Neural cell (in vitro differentiated cells): ENCODE measurements around the gene SCP2. TPM values are rescaled to one million over a fixed set of nuclear protein-coding genes. Genes with fewer than 3 reads are reported as not detected.

Experiments used
- H2AFZ ChIP-seq: fragments of 200-600, 300-800 bp; sonication (generic), shearing (Covaris generic); 2 replicates; pipeline ENCODE4 v1.6.0; 2014; ENCODE audit warnings: low read depth, mild to moderate bottlenecking, antibody characterized with exemption, low read length, moderate library complexity
- H3F3A ChIP-seq: fragments of 200-600 bp; shearing (Covaris generic); 2 replicates; pipeline ENCODE4 v1.6.1; 2016; ENCODE audit warnings: mild to moderate bottlenecking, moderate library complexity, mixed read lengths, antibody characterized with exemption, low read length; ENCODE audit not compliant: insufficient read depth, poor library complexity, severe bottlenecking
- H3K27ac ChIP-seq: fragments of 200-600, 300-800 bp; sonication (generic), shearing (Covaris generic); 2 replicates; pipeline ENCODE4 v1.5.1; 2014; ENCODE audit warnings: mild to moderate bottlenecking, low read length, moderate library complexity
- H3K27me3 ChIP-seq: fragments of 300-800, 200-600 bp; sonication (generic), shearing (Covaris generic); 2 replicates; pipeline ENCODE4 v1.6.0; 2014; ENCODE audit warnings: mild to moderate bottlenecking, low read depth, low read length, moderate library complexity; ENCODE audit not compliant: insufficient read depth
- H3K36me3 ChIP-seq: fragments of 300-800, 200-600 bp; sonication (generic), shearing (Covaris generic); 2 replicates; pipeline ENCODE4 v1.5.1; 2014; ENCODE audit warnings: mild to moderate bottlenecking, antibody characterized with exemption, low read length, moderate library complexity; ENCODE audit not compliant: insufficient read depth
- H3K4me2 ChIP-seq: fragments of 300-800, 200-600 bp; sonication (generic), shearing (Covaris generic); 2 replicates; pipeline ENCODE4 v1.6.0; 2014; ENCODE audit warnings: mild to moderate bottlenecking, low read length
- H3K4me3 ChIP-seq: fragments of 300-800, 200-600 bp; sonication (generic), shearing (Covaris generic); 2 replicates; pipeline ENCODE4 v1.5.1; 2014; ENCODE audit warnings: mild to moderate bottlenecking, low read length, moderate library complexity
- H3K79me2 ChIP-seq: fragments of 200-600 bp; shearing (Covaris generic); replicated peaks from 2 replicates; pipeline ENCODE4 v1.6.0; 2014; ENCODE audit warnings: mild to moderate bottlenecking, low read length, moderate library complexity; ENCODE audit not compliant: insufficient read depth
- H3K9ac ChIP-seq: fragments of 300-800, 200-600 bp; sonication (generic), shearing (Covaris generic); 2 replicates; pipeline ENCODE4 v1.6.1; 2016; ENCODE audit warnings: mild to moderate bottlenecking, low read length, mixed read lengths
- H3K9me2 ChIP-seq: fragments of 200-600 bp; shearing (Covaris generic); 2 replicates; pipeline ENCODE4 v1.6.1; 2016; ENCODE audit warnings: mild to moderate bottlenecking, low read length, mixed read lengths; ENCODE audit not compliant: insufficient read depth
- H3K9me3 ChIP-seq: fragments of 200-600, 300-800 bp; sonication (generic), shearing (Covaris generic); 2 replicates; pipeline ENCODE4 v1.6.1; 2016; ENCODE audit warnings: mild to moderate bottlenecking, mixed run types, low read length, moderate library complexity, mixed read lengths
- H4K20me1 ChIP-seq: fragments of 200-600 bp; shearing (Covaris generic); 2 replicates; pipeline ENCODE4 v1.6.1; 2016; ENCODE audit warnings: mild to moderate bottlenecking, mixed run types; ENCODE audit not compliant: insufficient read depth
- CTCF ChIP-seq: fragments of 450-650 bp; IDR thresholded peaks from 2 replicates; pipeline ENCODE4 v1.5.1; 2014; ENCODE audit warnings: antibody characterized with exemption, mild to moderate bottlenecking, moderate library complexity; ENCODE audit not compliant: poor library complexity, severe bottlenecking
- EP300 ChIP-seq: fragments of 450-650 bp; conservative IDR thresholded peaks from 2 replicates; pipeline ENCODE4 v1.6.1; 2014; ENCODE audit warnings: antibody characterized with exemption, mild to moderate bottlenecking, moderate library complexity; ENCODE audit not compliant: poor library complexity, severe bottlenecking
- EZH2 ChIP-seq: fragments of 200-600, 300-800 bp; shearing (Covaris generic), sonication (generic); IDR thresholded peaks from 2 replicates; pipeline ENCODE4 v1.6.1; 2014; ENCODE audit warnings: antibody characterized with exemption, low read length, borderline replicate concordance, mild to moderate bottlenecking; ENCODE audit not compliant: insufficient read depth, poor library complexity, severe bottlenecking
- MXI1 ChIP-seq: fragments of 450-650 bp; conservative IDR thresholded peaks from 2 replicates; pipeline ENCODE4 v1.6.1; 2014; ENCODE audit warnings: antibody characterized with exemption, mild to moderate bottlenecking; ENCODE audit not compliant: poor library complexity, severe bottlenecking
- POLR2AphosphoS5 ChIP-seq: IDR thresholded peaks from 2 replicates; pipeline ENCODE4 v1.6.1; 2012
- RAD21 ChIP-seq: fragments of 450-650 bp; conservative IDR thresholded peaks from 2 replicates; pipeline ENCODE4 v1.6.1; 2014; ENCODE audit warnings: antibody characterized with exemption, mild to moderate bottlenecking, moderate library complexity
- REST ChIP-seq: IDR thresholded peaks from 2 replicates; pipeline ENCODE4 v1.6.1; 2012; ENCODE audit warnings: borderline replicate concordance
- SMC3 ChIP-seq: fragments of 450-650 bp; conservative IDR thresholded peaks from 2 replicates; pipeline ENCODE4 v1.6.1; 2014; ENCODE audit warnings: antibody characterized with exemption, mild to moderate bottlenecking, moderate library complexity; ENCODE audit not compliant: poor library complexity
- TAF1 ChIP-seq: IDR thresholded peaks from 2 replicates; pipeline ENCODE4 v1.6.1; 2012; ENCODE audit warnings: low read depth
- polyA plus RNA-seq: library from polyadenylated mRNA; depleted of rRNA; stranded (reverse); fragments of >200 nt; gene quantifications from 2 replicates; pipeline ENCODE4 v1.2.3, GENCODE V29; 2014

The SCP2 gene
- polyA plus RNA-seq, 1 donor from 2014 or later: 182 TPM

- Histone ChIP-seq H4K20me1 (no peaks in the 10 kb centered on the region), H3K9me3 (no peaks in the 10 kb centered on the region), H3K36me3 (no peaks in the 10 kb centered on the region), H3K79me2 (no peaks in the 10 kb centered on the region), H3K9ac (no peak overlapping the region), H3K4me3 (no peak overlapping the region), H3F3A (no peaks in the 10 kb centered on the region), H3K27me3 (no peaks in the 10 kb centered on the region), H3K9me2 (no peaks in the 10 kb centered on the region), H2AFZ (no peak overlapping the region), H3K27ac (no peak overlapping the region), H3K4me2 (no peak overlapping the region)
- TF ChIP-seq SMC3 (no peak), MXI1 (no peak), POLR2AphosphoS5 (no peak), REST (no peak), EP300 (no peak), CTCF (no peak), EZH2 (no peak), TAF1 (no peak), RAD21 (no peak)
Observed at GRCh38 chr1:53078333-53079101, 151.4 kb downstream of the SCP2 start.

GRCh38 chr1:53079251-53079650 lies 152.2 kb downstream of the SCP2 start:
- no peak overlapping the region for H3K27ac ChIP-seq
- H3K79me2 ChIP-seq: no peaks in the 10 kb centered on the region
- H4K20me1 ChIP-seq: no peaks in the 10 kb centered on the region
- no peak overlapping the region for H3K9ac ChIP-seq
- no peak overlapping the region for H3K4me2 ChIP-seq
- TF ChIP-seq MXI1 (no peak), RAD21 (no peak), TAF1 (no peak), EP300 (no peak), REST (no peak), SMC3 (no peak), EZH2 (no peak), POLR2AphosphoS5 (no peak), CTCF (no peak)
- no peak overlapping the region for H3K4me3 ChIP-seq
- H3K9me3 ChIP-seq: no peaks in the 10 kb centered on the region
- H3F3A ChIP-seq: no peaks in the 10 kb centered on the region
- H3K9me2 ChIP-seq: no peaks in the 10 kb centered on the region
- H3K27me3 ChIP-seq: no peaks in the 10 kb centered on the region
- H3K36me3 ChIP-seq: no peaks in the 10 kb centered on the region
- no peak overlapping the region for H2AFZ ChIP-seq
